ENCODE data around the gene PP2D1.

DNA sequence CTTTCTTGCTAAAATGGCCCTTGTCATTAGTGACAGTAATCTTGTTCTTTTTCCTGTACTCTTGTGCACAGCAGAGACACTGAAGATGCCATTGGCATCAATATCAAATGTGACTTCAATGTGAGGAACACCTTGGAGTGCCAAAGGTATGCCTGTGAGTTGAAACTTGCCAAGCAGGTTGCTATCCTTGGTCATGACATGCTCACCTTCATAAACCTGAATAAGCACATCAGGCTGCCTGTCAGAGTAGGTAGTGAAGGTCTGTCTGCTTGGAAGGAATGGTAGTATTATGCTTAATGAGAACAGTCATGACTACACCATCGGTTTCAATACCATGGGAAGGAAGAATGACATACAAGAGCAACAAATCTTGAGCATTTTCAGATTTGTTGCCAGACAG is 71.4 kb downstream of the PP2D1 start:
- TF ChIP-seq EZH2 (IDR thresholded peaks at IDR 0.05): no peak
- TF ChIP-seq POLR2AphosphoS5 (IDR thresholded peaks at IDR 0.05; ENCODE audit: borderline replicate concordance, low read depth, low read length): no peak
- TF ChIP-seq FOXP2 (optimal IDR thresholded peaks at IDR 0.05; ENCODE audit: control extremely low read depth, extremely low read length, insufficient read depth): no peak
